Measurements from ENCODE around the gene ZNF564.

ZNF564 gene

DNA sequence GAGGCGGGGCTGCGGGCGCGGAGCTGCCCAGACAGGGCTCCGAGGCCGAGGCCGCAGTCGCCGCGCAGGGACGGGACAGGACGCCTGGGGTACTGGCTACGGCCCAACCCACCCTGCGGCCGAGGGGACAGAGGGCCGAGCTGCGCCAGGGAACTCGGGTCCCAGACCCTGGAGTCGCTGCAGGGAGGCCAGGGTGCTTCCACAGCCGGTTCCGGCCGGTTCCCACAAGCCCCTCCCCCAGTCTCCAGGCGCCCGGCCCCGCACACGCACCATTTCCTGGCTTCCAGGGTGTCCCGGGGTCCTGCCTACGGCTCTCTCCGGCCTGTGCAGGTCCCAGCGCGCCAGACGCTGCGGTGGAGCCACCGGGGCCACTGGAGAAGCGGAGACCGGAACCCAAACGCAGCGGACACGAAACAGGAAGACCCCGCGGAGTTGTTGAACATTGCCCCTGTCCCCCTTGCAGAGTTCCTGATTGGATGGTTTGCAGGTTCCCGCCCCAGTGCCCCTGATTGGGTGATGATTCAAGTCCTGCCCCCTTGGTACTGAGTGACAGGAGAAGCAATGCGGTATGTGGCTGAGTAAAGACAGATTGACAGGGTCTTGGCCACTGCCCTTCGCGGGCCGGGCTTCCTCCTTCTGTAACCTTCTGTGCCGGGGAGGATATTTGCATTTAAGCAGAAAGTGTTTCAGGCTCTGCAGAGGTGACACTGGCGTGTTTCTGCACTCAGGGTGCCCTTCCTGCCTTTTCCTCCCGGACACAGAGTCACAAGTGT is at the start of gene ZNF564:
Gene ZNF564, minus strand, starts transcription at position 423 of the 773 bp plus-strand sequence. Its CDS starts 150 bp downstream, at position 273.
- ATAC-seq, result peak; percentile 99
- TF ChIP-seq, protein P1, sequence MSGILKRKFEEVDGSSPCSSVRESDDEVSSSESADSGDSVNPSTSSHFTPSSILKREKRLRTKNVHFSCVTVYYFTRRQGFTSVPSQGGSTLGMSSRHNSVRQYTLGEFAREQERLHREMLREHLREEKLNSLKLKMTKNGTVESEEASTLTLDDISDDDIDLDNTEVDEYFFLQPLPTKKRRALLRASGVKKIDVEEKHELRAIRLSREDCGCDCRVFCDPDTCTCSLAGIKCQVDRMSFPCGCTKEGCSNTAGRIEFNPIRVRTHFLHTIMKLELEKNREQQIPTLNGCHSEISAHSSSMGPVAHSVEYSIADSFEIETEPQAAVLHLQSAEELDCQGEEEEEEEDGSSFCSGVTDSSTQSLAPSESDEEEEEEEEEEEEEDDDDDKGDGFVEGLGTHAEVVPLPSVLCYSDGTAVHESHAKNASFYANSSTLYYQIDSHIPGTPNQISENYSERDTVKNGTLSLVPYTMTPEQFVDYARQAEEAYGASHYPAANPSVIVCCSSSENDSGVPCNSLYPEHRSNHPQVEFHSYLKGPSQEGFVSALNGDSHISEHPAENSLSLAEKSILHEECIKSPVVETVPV (CRISPR knock-in tag; IDR thresholded peaks at IDR 0.05), result no peak
- TF ChIP-seq SNAI2 (CRISPR knock-in tag; IDR thresholded peaks at IDR 0.05) (no peak), TCF4 (CRISPR knock-in tag; IDR thresholded peaks at IDR 0.05; ENCODE audit: borderline replicate concordance) (no peak), ARNTL (CRISPR knock-in tag; IDR thresholded peaks at IDR 0.05; ENCODE audit: borderline replicate concordance, low read depth) (no peak), TOX (CRISPR knock-in tag; IDR thresholded peaks at IDR 0.05; ENCODE audit: borderline replicate concordance) (no peak), ESRRG (CRISPR knock-in tag; IDR thresholded peaks at IDR 0.05) (no peak), ZFP3 (CRISPR knock-in tag; IDR thresholded peaks at IDR 0.05) (peak; percentile 46; the same call in 1 of the 2 replicates), ZC3H10 (CRISPR knock-in tag; IDR thresholded peaks at IDR 0.05) (no peak), ZNF70 (CRISPR knock-in tag; IDR thresholded peaks at IDR 0.05) (peak; percentile 57; the same call in 1 of the 2 replicates), OSR1 (CRISPR knock-in tag; IDR thresholded peaks at IDR 0.05) (no peak), RARB (CRISPR knock-in tag; IDR thresholded peaks at IDR 0.05) (no peak), ZNF565 (CRISPR knock-in tag; conservative IDR thresholded peaks at IDR 0.05; ENCODE audit: low read depth) (no peak), ZNF8 (CRISPR knock-in tag; IDR thresholded peaks at IDR 0.05) (0 out of 2 replicates have a peak, but pooled peaks have one; percentile 5)
- TF ChIP-seq, protein P2, sequence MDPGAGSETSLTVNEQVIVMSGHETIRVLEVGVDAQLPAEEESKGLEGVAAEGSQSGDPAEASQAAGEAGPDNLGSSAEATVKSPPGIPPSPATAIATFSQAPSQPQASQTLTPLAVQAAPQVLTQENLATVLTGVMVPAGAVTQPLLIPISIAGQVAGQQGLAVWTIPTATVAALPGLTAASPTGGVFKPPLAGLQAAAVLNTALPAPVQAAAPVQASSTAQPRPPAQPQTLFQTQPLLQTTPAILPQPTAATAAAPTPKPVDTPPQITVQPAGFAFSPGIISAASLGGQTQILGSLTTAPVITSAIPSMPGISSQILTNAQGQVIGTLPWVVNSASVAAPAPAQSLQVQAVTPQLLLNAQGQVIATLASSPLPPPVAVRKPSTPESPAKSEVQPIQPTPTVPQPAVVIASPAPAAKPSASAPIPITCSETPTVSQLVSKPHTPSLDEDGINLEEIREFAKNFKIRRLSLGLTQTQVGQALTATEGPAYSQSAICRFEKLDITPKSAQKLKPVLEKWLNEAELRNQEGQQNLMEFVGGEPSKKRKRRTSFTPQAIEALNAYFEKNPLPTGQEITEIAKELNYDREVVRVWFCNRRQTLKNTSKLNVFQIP (CRISPR knock-in tag; IDR thresholded peaks at IDR 0.05; ENCODE audit: borderline replicate concordance, low read depth), result no peak
- TF ChIP-seq, protein P3, sequence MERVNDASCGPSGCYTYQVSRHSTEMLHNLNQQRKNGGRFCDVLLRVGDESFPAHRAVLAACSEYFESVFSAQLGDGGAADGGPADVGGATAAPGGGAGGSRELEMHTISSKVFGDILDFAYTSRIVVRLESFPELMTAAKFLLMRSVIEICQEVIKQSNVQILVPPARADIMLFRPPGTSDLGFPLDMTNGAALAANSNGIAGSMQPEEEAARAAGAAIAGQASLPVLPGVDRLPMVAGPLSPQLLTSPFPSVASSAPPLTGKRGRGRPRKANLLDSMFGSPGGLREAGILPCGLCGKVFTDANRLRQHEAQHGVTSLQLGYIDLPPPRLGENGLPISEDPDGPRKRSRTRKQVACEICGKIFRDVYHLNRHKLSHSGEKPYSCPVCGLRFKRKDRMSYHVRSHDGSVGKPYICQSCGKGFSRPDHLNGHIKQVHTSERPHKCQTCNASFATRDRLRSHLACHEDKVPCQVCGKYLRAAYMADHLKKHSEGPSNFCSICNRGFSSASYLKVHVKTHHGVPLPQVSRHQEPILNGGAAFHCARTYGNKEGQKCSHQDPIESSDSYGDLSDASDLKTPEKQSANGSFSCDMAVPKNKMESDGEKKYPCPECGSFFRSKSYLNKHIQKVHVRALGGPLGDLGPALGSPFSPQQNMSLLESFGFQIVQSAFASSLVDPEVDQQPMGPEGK (CRISPR knock-in tag; IDR thresholded peaks at IDR 0.05; ENCODE audit: borderline replicate concordance), result no peak
- TF ChIP-seq, protein P4, sequence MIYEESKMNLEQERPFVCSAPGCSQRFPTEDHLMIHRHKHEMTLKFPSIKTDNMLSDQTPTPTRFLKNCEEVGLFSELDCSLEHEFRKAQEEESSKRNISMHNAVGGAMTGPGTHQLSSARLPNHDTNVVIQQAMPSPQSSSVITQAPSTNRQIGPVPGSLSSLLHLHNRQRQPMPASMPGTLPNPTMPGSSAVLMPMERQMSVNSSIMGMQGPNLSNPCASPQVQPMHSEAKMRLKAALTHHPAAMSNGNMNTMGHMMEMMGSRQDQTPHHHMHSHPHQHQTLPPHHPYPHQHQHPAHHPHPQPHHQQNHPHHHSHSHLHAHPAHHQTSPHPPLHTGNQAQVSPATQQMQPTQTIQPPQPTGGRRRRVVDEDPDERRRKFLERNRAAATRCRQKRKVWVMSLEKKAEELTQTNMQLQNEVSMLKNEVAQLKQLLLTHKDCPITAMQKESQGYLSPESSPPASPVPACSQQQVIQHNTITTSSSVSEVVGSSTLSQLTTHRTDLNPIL (CRISPR knock-in tag; IDR thresholded peaks at IDR 0.05; ENCODE audit: low read depth), result no peak

DNA sequence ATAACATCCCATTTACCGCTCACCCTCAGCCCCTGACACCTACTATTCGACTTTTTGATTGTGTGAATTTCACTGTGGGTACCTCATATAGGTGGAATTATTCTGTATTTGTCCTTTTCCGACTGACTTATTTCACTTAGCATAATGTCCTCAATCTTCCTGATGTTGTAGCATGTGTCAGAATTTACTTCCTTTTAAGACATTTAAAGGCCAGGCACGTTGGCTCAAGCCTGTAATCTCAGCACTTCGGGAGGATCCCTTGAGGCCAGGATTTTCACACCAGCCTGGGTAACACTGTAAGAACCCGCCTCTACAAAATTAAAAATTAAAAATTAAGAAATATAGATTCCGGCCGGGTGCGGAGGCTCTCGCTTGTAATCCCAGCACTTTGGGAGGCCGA is 46.3 kb upstream of the ZNF564 start:
- TF ChIP-seq RARB (CRISPR knock-in tag; IDR thresholded peaks at IDR 0.05) (no peak), ARNTL (CRISPR knock-in tag; IDR thresholded peaks at IDR 0.05; ENCODE audit: borderline replicate concordance, low read depth) (no peak), ZFP30 (CRISPR knock-in tag; IDR thresholded peaks at IDR 0.05) (no peak), ZNF565 (CRISPR knock-in tag; conservative IDR thresholded peaks at IDR 0.05; ENCODE audit: low read depth) (no peak), GLIS3 (CRISPR knock-in tag; IDR thresholded peaks at IDR 0.05) (no peak), ZNF8 (CRISPR knock-in tag; IDR thresholded peaks at IDR 0.05) (no peak)
- TF ChIP-seq, protein P5, sequence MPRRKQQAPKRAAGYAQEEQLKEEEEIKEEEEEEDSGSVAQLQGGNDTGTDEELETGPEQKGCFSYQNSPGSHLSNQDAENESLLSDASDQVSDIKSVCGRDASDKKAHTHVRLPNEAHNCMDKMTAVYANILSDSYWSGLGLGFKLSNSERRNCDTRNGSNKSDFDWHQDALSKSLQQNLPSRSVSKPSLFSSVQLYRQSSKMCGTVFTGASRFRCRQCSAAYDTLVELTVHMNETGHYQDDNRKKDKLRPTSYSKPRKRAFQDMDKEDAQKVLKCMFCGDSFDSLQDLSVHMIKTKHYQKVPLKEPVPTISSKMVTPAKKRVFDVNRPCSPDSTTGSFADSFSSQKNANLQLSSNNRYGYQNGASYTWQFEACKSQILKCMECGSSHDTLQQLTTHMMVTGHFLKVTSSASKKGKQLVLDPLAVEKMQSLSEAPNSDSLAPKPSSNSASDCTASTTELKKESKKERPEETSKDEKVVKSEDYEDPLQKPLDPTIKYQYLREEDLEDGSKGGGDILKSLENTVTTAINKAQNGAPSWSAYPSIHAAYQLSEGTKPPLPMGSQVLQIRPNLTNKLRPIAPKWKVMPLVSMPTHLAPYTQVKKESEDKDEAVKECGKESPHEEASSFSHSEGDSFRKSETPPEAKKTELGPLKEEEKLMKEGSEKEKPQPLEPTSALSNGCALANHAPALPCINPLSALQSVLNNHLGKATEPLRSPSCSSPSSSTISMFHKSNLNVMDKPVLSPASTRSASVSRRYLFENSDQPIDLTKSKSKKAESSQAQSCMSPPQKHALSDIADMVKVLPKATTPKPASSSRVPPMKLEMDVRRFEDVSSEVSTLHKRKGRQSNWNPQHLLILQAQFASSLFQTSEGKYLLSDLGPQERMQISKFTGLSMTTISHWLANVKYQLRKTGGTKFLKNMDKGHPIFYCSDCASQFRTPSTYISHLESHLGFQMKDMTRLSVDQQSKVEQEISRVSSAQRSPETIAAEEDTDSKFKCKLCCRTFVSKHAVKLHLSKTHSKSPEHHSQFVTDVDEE (CRISPR knock-in tag; IDR thresholded peaks at IDR 0.05), result no peak
- TF ChIP-seq, protein P4 (CRISPR knock-in tag; IDR thresholded peaks at IDR 0.05; ENCODE audit: low read depth), result no peak
- TF ChIP-seq, protein P2 (CRISPR knock-in tag; IDR thresholded peaks at IDR 0.05; ENCODE audit: borderline replicate concordance, low read depth), result no peak
- ATAC-seq, result no peak
